GM10847 (cell line): ENCODE data around the gene ZNF835.

Experiments
- POLR2A ChIP-seq: IDR thresholded peaks from 2 replicates; pipeline ENCODE4 v1.6.1; 2011; ENCODE audit not compliant: insufficient read length; ENCODE audit errors: extremely low read depth

Gene ZNF835

DNA sequence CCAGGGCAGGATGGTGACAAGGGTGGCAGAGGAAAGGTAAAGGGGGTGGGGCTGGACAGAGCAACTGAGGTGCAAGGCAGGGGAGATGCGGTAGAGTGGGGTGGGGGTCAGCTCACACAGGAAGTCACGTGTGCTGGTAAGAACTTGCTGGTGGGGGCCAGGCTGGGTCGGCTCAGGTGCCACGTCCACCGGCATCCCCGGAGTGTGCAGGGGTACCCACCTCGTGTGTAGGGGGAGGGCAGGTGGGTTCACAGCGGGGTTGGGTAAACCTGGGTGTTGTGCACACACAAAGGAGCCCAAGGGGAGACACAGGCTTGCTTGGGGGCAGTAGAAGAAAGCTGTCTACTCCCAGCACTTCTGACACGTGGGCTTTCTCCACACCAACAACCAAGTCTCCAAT, 2.9 kb downstream of the ZNF835 start:
- no peak for TF ChIP-seq POLR2A

DNA sequence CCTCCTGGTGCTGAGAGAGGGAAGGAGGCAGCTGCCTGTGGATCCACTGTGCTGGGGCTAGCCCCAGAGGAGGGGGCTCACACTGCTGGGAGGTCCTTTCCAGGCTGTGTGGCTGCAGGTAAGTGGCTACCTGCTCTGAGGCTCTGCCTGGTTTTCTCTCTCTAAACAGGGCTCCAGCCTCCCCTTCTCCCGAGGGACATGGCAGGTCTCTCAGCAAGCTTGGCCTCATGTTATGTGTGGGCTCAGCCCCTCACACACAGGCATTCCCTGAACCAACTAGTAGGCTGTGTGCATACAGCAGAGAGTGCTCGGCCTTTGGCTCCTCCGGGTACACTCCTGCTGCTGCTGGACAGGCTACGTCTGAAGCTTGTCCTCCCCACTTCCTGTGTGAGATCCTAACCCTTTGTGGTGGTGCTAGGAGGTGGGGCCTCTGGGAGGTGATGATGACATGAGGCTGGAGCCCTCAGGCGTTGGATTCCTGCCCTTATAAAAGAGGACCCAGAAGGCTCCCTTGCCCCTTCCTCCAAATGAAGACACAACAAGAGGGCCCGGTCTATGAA, 4.2 kb downstream of the ZNF835 start:
- TF ChIP-seq POLR2A = no peak

DNA sequence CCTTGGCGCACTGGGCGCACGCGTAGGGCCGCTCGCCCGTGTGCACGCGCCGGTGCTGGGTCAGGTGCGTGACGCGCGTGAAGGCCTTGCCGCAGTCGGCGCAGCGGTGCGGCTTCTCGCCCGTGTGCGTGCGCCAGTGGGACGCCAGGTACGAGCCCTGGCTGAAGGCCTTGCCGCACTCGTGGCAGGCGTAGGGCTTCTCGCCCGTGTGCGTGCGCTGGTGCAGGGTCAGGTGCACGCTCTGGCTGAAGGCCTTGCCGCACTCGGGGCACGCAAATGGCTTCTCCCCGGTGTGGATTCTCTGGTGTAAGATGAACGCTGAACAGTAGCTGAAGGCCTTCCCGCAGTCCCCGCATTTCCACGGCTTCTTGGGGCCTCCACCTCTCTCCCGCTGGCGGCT, 7.0 kb downstream of the ZNF835 start:
- TF ChIP-seq POLR2A = no peak

DNA sequence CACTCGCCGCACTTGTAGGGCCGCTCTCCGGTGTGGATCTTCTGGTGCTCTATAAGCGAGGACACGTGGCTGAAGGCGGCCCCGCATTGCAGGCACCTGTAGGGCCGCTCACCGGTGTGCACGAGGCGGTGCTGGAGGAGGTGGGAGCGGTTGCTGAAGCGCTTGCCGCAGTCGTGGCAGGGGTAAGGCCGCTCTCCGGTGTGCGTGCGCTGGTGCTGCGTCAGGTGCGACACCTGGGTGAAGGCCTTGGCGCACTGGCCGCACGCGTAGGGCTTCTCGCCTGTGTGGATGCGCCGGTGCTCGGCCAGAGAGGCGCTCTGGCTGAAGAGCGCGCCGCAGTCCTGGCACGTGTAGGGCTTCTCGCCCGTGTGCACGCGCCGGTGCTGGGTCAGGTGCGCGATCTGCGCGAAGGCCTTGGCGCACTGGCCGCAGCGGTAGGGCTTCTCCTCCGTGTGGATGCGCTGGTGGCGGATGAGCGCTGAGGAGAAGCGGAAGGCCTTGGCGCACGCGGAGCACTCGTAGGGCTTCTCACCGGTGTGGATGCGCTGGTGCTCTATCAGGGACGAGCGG, 7.5 kb downstream of the ZNF835 start:
- TF ChIP-seq POLR2A = no peak

DNA sequence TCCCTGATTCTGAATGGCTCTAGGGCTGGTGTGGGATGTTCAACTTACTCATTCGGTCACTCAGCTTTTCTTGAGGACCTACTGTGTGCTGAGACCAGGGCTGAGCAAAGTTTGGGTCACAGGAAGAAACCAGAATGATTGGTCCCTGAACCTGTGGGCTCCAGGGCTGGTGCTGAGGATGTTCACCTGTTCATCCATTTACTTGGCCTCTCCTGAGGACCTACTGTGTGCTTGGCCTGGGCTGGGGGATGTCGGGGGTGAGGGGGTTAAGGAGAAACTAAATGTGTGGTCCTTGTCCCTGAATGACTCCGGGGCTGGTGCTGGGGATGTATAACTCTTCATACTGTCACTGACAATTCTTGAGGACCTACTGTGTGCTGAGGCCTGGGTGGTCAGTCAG, 10.3 kb downstream of the ZNF835 start:
- TF ChIP-seq POLR2A = no peak

DNA sequence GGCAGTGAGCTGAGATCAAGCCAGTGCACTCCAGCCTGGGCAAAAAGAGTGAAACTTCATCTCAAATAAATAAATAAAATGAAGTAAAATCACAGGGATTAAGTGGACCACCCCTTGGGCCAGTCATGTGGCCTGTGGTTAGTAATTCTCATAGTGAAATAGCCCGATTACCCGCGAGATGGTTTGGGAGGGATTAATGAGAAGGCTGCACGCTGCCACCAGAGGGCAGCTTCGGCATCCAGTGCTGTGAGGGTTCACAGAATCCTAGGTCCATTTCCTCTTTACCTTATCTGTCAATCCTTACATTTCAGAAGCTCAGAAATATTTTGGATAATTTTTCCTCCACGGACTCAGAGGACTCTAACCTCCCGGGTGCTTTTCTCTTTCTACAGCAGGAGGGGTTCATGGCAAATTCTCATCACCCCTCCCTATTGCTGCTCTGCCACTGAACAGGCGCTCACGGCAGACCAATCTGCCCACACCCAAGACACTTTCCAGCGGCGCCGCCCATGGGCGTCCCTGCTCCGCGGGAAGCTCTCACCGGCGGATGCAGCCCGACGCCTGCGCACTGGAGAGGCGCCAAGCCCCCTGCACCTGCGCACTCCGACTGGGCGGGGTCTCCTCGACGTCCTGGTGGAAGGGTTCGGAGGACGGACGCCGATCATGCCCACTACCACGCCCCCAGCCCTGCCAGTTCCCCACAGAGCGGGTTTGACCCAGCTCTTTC, 11.0 kb downstream of the ZNF835 start:
- no peak for TF ChIP-seq POLR2A

DNA sequence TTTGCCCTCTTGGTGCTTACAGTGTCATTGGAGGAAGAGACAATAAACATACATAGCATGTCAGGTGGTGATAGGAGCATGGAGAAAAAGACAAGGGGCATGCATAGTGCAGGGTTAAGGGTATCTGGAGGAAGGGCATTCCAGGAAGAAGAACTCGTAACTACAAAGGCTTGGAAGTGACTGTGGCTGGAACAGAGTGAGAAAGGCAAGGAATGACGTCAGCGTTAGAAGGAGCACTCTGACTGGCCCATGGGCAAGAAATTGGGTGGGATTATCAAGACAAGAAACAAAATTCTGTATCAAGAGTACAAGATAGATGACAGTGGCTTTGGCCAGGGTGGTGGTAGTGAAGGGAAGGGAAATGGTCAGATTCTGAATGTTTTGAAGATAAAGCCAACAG, 17.4 kb downstream of the ZNF835 start:
- no peak for TF ChIP-seq POLR2A

DNA sequence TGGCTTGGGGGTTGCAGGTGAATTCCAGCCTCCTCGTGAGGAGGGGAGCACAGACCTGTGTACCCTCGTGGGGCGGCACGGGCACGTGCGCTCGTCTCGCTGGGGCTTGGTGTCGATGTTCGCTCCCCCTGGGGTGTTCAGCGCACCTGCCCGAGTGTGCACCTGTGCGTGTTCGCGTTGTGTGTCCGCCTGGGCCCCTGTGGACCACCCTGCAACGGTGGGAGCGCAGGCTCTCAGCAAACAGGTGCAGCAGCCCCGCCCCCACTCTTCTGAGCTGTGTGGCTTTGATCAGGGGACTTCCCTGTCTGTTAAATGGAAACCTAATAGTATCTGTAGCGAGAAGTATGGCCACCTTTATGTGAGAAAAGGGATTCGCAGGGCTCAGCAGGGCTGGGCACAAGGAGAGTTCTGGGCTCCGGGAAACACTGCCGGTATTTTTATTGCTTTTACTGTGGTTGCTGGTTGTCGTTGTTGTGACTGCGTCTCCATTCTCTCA, 28.0 kb downstream of the ZNF835 start:
- TF ChIP-seq POLR2A = no peak

DNA sequence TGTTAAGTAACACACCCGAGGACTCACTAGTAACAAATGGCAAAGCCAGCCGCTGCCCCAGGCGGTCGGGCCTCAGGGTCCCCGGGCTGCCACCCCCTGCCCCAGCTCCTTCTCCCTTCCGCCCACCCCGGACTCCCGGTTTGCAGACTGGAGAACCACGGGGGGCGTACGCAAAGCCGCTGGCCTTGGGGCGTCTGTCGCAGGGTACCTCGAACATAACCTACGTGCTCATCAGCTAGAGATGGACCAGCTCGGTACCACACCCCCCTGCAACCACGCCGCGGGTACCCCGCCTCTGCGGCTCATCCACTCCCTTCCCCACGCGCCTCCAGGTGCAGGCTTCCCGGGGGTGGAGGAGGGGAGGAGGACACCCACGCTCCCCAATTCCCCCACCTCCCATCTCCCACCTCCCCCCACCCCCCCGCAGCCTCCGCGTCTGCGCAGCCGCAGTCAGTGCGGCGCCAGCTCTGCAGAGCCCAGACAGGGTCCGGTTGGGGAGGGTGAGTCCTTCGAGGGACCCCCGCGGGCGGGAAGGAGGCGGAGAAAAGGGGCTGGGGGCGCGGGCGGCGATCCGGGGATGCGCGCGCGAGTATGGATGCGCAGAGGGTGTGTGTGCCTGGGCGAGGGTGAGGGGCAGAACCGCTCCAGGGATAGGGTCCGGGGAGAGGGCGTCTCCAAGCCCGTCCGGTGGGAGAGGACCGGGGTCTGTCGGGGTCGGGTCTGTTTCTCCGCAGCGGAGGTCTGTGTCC, 28.7 kb downstream of the ZNF835 start, which contains the start of gene SMIM17:
SMIM17 (plus strand) TSS at position 449 of the 749 bp plus-strand sequence. CDS start 2,509 bp downstream, outside the sequence.
- no peak for TF ChIP-seq POLR2A

DNA sequence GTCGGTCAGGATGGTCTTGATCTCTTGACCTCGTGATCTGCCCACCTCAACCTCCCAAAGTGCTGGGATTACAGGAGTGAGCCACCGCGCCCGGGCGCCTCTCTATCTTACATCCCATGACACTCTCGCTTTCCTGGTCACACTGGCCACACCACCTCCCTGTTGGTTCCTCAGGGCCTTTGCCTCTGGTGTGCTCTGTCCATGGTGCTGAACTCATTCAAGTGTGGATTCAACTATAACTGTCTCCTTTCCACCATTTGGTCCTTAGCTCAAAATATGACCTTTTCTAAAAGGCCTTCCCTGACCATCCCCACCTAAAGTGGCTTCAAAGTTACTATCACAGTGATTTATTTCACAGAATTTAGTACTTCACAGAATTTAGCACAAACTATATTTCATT, 32.3 kb downstream of the ZNF835 start:
- no peak for TF ChIP-seq POLR2A

DNA sequence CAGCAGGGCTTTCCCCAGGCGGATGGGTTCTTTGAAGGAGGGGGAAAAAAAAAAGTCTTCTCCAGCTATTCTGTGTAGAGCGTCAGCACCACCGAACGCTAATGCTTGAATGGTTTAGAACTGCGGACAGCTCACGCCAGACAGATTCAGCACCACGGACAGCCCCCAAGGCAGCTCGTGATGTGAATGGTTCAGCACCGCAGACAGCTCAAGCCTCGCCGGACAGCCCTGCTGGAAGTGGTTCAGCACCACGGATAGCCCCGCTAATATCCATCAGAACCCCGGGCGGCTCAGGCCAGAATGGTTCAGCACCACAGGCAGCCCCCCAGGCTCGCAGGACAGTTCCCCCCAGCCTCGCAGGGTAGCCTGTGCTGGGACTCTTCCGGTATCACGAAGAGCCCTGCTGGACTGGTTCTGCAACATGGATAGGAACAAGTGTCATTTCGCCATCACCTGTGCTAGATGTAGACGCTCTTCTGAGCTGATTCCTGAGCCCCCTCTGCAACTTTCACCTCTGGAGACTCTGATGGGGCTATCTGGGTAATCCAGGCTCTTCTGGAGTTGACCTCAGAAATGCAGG, 33.5 kb downstream of the ZNF835 start:
- TF ChIP-seq POLR2A = no peak

DNA sequence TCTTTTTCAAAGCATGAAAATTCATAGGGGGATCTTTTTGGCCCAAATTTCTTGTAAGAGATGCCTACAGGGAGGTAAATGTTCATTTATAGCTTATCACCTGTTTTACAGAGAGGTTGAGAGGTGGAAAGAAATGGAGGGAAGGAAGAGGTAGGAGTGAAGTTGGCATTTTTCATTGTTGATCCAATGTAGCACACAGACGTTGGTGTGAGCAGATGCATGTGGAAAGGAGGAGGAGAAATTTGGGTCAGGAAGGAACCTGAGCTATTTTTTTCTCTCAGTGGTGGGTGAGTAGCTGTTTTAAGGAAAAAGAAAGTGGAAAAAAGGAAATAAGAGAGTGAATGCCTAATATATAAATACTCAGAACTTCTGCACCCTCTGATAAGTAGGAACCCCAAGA, 38.5 kb downstream of the ZNF835 start:
- no peak for TF ChIP-seq POLR2A

DNA sequence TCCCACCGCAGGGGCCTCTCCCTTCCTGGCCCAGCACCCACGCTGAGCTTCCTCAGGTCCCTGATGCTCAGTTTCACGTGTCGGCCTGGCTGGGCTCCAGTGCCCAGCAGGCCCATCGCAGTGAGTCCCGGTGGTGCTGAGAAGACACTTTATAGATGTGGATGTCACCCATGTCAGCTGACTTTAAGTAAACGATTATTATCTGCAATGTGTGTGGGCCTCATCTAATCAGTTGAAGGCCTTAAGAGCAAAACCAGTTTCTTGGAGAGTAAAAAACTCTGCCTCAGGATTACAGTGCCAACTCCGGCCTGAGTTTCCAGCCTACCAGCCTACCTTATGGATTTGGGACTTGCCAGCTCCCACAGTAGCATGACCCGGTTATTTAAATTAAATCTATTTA, 45.8 kb downstream of the ZNF835 start:
- no peak for TF ChIP-seq POLR2A

DNA sequence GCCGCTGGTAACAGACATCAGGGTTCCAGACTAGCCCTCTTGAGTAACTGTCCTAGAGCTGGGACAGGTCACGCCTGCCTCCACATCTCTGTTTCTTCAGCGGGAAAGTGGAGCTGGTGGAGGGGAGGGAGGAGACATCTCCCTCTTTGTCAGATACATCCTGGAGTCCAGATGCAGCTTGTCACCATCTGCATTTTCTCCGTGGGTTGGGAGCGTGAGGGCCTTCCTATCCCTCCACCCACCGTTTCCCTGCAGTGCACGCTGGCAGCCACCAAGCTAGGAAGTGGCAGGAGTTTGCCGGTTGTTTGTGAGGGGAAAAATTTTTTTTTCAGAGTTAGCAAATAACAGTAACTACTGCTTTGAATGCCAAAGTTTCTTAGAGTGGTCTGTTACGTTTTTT, 48.6 kb downstream of the ZNF835 start:
- no peak for TF ChIP-seq POLR2A

DNA sequence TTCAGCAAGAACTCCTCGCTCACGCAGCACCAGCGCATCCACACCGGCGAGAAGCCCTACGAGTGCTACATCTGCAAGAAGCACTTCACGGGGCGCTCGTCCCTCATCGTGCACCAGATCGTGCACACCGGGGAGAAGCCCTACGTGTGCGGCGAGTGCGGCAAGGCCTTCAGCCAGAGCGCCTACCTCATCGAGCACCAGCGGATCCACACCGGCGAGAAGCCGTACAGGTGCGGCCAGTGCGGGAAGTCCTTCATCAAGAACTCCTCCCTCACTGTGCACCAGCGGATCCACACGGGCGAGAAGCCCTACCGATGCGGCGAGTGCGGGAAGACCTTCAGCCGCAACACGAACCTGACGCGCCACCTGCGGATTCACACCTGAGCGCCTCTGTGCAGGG, 49.2 kb downstream of the ZNF835 start:
- no peak for TF ChIP-seq POLR2A

DNA sequence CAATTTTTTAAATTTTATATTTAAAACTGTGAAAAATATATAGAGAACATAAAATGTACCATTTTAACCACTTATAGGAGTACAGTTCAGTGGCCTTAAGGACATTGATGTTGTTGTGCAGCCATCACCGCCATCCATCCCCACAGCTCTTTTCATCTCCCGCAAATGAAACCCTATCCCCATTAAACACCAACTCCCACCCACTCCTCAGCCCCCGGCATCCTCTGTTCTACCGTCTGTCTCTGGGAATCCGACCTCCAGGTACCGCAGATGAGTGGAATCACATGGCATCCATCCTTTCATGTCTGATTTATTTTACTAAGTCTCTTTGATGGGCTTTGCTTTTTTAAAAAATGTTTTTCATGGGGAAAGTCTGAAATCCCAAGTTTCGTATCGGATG, 52.4 kb downstream of the ZNF835 start:
- no peak for TF ChIP-seq POLR2A

DNA sequence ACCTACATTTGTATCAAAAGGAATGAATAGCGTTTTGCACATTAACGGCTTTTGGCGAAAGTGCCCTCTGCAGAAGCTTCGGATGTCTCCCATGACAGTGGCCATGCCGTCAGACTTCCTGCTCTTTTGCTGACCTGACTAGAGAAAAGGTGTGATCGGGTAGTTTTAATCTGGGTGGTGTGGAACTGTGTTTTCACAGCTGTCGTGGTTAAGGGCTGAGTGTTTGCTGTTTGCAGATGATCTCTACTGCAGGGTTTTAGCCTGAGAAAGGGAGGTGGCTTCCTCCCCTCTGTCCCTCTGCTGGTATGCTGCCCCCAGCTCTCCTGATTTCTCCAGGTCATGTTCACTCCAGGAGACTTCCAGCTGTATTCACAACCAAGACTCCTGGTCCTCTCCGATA, 54.0 kb downstream of the ZNF835 start:
- TF ChIP-seq POLR2A = no peak
